DOHH2 (cell line): ENCODE data around the gene KPNA1.

Experiments used
- H3F3A ChIP-seq: fragments of 200-600 bp; sonication (generic), shearing (Covaris generic); 2 replicates; pipeline ENCODE4 v1.6.0; 2016; ENCODE audit warnings: antibody characterized with exemption, mild to moderate bottlenecking; ENCODE audit not compliant: control insufficient read depth, insufficient read depth
- H3K27ac ChIP-seq: fragments of 200-600 bp; sonication (generic); 2 replicates; pipeline ENCODE4 v1.5.1; 2014; ENCODE audit warnings: low read depth, mild to moderate bottlenecking, low read length, moderate library complexity
- H3K27me3 ChIP-seq: fragments of 200-600 bp; sonication (generic); 2 replicates; pipeline ENCODE4 v1.6.1; 2014; ENCODE audit warnings: mild to moderate bottlenecking, low read length, mixed read lengths; ENCODE audit not compliant: control insufficient read depth
- H3K36me3 ChIP-seq: fragments of 200-600 bp; sonication (generic); 2 replicates; pipeline ENCODE4 v1.6.1; 2014; ENCODE audit warnings: mild to moderate bottlenecking, low read length, moderate library complexity, mixed read lengths; ENCODE audit not compliant: control insufficient read depth
- H3K4me1 ChIP-seq: fragments of 200-600 bp; sonication (generic); 2 replicates; pipeline ENCODE4 v1.6.1; 2014; ENCODE audit warnings: mild to moderate bottlenecking, low read length, mixed read lengths; ENCODE audit not compliant: control insufficient read depth
- H3K4me2 ChIP-seq: fragments of 200-600 bp; sonication (generic); 2 replicates; pipeline ENCODE4 v1.6.0; 2014; ENCODE audit warnings: mild to moderate bottlenecking, low read length, moderate library complexity
- H3K4me3 ChIP-seq: fragments of 200-600 bp; sonication (generic); 2 replicates; pipeline ENCODE4 v1.5.1; 2014; ENCODE audit warnings: mild to moderate bottlenecking, low read length, mixed read lengths
- H3K79me2 ChIP-seq: fragments of 200-600 bp; sonication (generic); 2 replicates; pipeline ENCODE4 v1.6.1; 2014; ENCODE audit warnings: mild to moderate bottlenecking, low read length, mixed read lengths; ENCODE audit not compliant: control insufficient read depth
- H3K9me2 ChIP-seq: fragments of 200-600 bp; sonication (generic); replicated peaks from 2 replicates; pipeline ENCODE4 v1.6.1; 2014; ENCODE audit warnings: mild to moderate bottlenecking, low read length, mixed read lengths; ENCODE audit not compliant: control insufficient read depth
- H3K9me3 ChIP-seq: fragments of 200-600 bp; sonication (generic); 2 replicates; pipeline ENCODE4 v1.6.1; 2014; ENCODE audit warnings: antibody characterized with exemption, low read length, mixed read lengths; ENCODE audit not compliant: control insufficient read depth, insufficient read depth
- H4K20me1 ChIP-seq: fragments of 200-600 bp; sonication (generic); 2 replicates; pipeline ENCODE4 v1.6.0; 2014; ENCODE audit warnings: low read depth, mild to moderate bottlenecking, antibody characterized with exemption, low read length, moderate library complexity; ENCODE audit not compliant: control insufficient read depth, insufficient read depth
- CTCF ChIP-seq: fragments of 200-600 bp; sonication (generic); IDR thresholded peaks from one replicate; pipeline ENCODE4 v1.5.1; 2014; ENCODE audit warnings: antibody characterized with exemption, mild to moderate bottlenecking, low read depth, low read length; ENCODE audit not compliant: poor library complexity, severe bottlenecking
- EZH2phosphoT487 ChIP-seq: fragments of 200-600 bp; sonication (generic); IDR thresholded peaks from 2 replicates; pipeline ENCODE4 v1.6.1; 2017; ENCODE audit warnings: borderline replicate concordance, mild to moderate bottlenecking, antibody characterized with exemption, low read length, moderate library complexity, mixed read lengths

KPNA1 gene

GRCh38 chr3:122475316-122475715 is 39.4 kb downstream of the KPNA1 start:
- Histone ChIP-seq H3K79me2 (peaks cover 96% of the 10 kb centered on the region), H3K4me2 (no peak overlapping the region), H3K36me3 (peaks cover 5% of the 10 kb centered on the region; the same call in 1 of the 2 replicates), H3K9me2 (no peaks in the 10 kb centered on the region), H3F3A (0 out of 2 replicates have a peak, but pooled peaks cover 2% of the 10 kb centered on the region), H3K4me1 (no peaks in the 10 kb centered on the region), H4K20me1 (no peaks in the 10 kb centered on the region), H3K4me3 (no peak overlapping the region), H3K27me3 (no peaks in the 10 kb centered on the region), H3K27ac (no peak overlapping the region), H3K9me3 (no peaks in the 10 kb centered on the region)
- TF ChIP-seq EZH2phosphoT487: no peak
- TF ChIP-seq CTCF: no peak

- no peaks in the 10 kb centered on the region for H3K4me1 ChIP-seq
- H3F3A ChIP-seq: no peaks in the 10 kb centered on the region
- no peak overlapping the region for H3K4me2 ChIP-seq
- no peaks in the 10 kb centered on the region for H3K9me2 ChIP-seq
- H3K4me3 ChIP-seq: no peak overlapping the region
- peaks cover 26% of the 10 kb centered on the region for H3K36me3 ChIP-seq
- TF ChIP-seq CTCF: no peak
- no peak for TF ChIP-seq EZH2phosphoT487
- H3K27ac ChIP-seq: no peak overlapping the region
- H3K9me3 ChIP-seq: no peaks in the 10 kb centered on the region
- no peaks in the 10 kb centered on the region for H3K27me3 ChIP-seq
- H3K79me2 ChIP-seq: peaks cover 72% of the 10 kb centered on the region
- H4K20me1 ChIP-seq: 0 out of 2 replicates have a peak, but pooled peaks cover 3% of the 10 kb centered on the region
Measured at GRCh38 chr3:122469659-122470058, 45.1 kb downstream of the KPNA1 start.

- Histone ChIP-seq H3F3A (no peaks in the 10 kb centered on the region), H3K36me3 (peaks cover 31% of the 10 kb centered on the region), H3K4me2 (no peak overlapping the region), H3K9me2 (no peaks in the 10 kb centered on the region), H3K27me3 (no peaks in the 10 kb centered on the region), H3K27ac (no peak overlapping the region), H3K79me2 (peaks cover 65% of the 10 kb centered on the region), H3K4me3 (no peak overlapping the region), H4K20me1 (0 out of 2 replicates have a peak, but pooled peaks cover 3% of the 10 kb centered on the region), H3K4me1 (no peaks in the 10 kb centered on the region), H3K9me3 (no peaks in the 10 kb centered on the region)
- TF ChIP-seq CTCF (no peak), EZH2phosphoT487 (no peak)
Measured at GRCh38 chr3:122468896-122469533, 45.7 kb downstream of the KPNA1 start.
